HCT116 (cell line): ENCODE data around the gene LTBP1. TPM values are rescaled to one million over a fixed set of nuclear protein-coding genes. Genes with fewer than 3 reads are reported as not detected.

Source experiments
- ATAC-seq: fragments of 200-7000 bp; cut with Tn5 transposase; 2 replicates; pipeline ENCODE4 v1.9.1; 2020; ENCODE audit warnings: mild to moderate bottlenecking, moderate library complexity
- BruUV-seq: library from RNA; stranded (reverse); fragments of 400-500 nt; replicated peaks from 2 replicates; lab custom pipeline; 2021; lab: Mats Ljungman, UMichigan
- CTCF ChIA-PET: fragments of 300-600 bp; sonication (Branson Sonifier 250); formaldehyde crosslinking; loops from one replicate; lab custom pipeline; 2021; ENCODE audit warnings: antibody characterized with exemption; lab: Charles Lee
- POLR2A ChIA-PET: fragments of 300-600, 350-600 bp; sonication (Branson Sonifier 250); formaldehyde crosslinking; loops from one replicate; lab custom pipeline; 2021; ENCODE audit warnings: antibody characterized with exemption; lab: Charles Lee
- RAD21 ChIA-PET, 2 experiments: fragments of 300-600 bp; sonication (Branson Sonifier 250); formaldehyde crosslinking; loops; one replicate each; lab custom pipeline; 2023; ENCODE audit warnings: low total read pairs in 2 of 2; ENCODE audit not compliant: uncharacterized antibody in 2 of 2, unreplicated experiment in 2 of 2, low non-redundant PET in 1 of 2; lab: Charles Lee
- DNase-seq: peaks from one replicate; pipeline ENCODE4 v3.0.0-alpha.2; 2010; ENCODE audit warnings: low read depth, low spot score
- H2AFZ ChIP-seq: fragments of 200-600 bp; shearing (Covaris generic), sonication (generic); 2 replicates; pipeline ENCODE4 v1.6.1; 2017; ENCODE audit warnings: low read depth, mixed run types, mixed read lengths, antibody characterized with exemption, low read length; ENCODE audit not compliant: poor library complexity, severe bottlenecking
- H3K27ac ChIP-seq: 2 replicates; pipeline ENCODE4 v1.5.1; 2012; ENCODE audit warnings: low read depth, low read length
- H3K27me3 ChIP-seq: fragments of 200-600 bp; sonication (generic); 2 replicates; pipeline ENCODE4 v1.6.1; 2016; ENCODE audit warnings: mixed run types, low read length, mixed read lengths; ENCODE audit not compliant: insufficient read depth
- H3K36me3 ChIP-seq, 2 experiments: fragments of 200-500 bp in 1 of 2; fragments of 200-600 bp in 1 of 2; sonication (Bioruptor generic) in 1 of 2; sonication (generic) in 1 of 2; 2 replicates each; pipeline versions ENCODE4 v1.5.1 to v1.6.1; 2014 to 2016; ENCODE audit warnings: low read length in 2 of 2, inconsistent platforms in 1 of 2, mixed read lengths in 1 of 2, mixed run types in 1 of 2; ENCODE audit not compliant: insufficient read depth in 2 of 2, control insufficient read depth in 1 of 2
- H3K4me1 ChIP-seq, 2 experiments: fragments of 200-600 bp in 1 of 2; sonication (generic) in 1 of 2; 2 replicates each; pipeline versions ENCODE4 v1.5.1 to v1.6.1; 2012 to 2017; ENCODE audit warnings: low read length in 2 of 2, inconsistent platforms in 1 of 2, mild to moderate bottlenecking in 1 of 2, mixed read lengths in 1 of 2, mixed run types in 1 of 2, moderate library complexity in 1 of 2; ENCODE audit not compliant: insufficient read depth in 2 of 2, control insufficient read depth in 1 of 2
- H3K4me2 ChIP-seq: fragments of 200-600 bp; sonication (generic); 2 replicates; pipeline ENCODE4 v1.6.1; 2017; ENCODE audit warnings: mixed run types, low read length, mixed read lengths
- H3K4me3 ChIP-seq, 2 experiments: fragments of 200-600 bp in 1 of 2; sonication (generic) in 1 of 2; replicated peaks in 1 of 2; 2 replicates each; pipeline ENCODE4 v1.5.1; 2011 to 2016; ENCODE audit warnings: low read length in 2 of 2, control low read depth in 1 of 2, low read depth in 1 of 2, mild to moderate bottlenecking in 1 of 2, mixed read lengths in 1 of 2, mixed run types in 1 of 2
- H3K79me2 ChIP-seq: fragments of 200-600 bp; sonication (generic); 2 replicates; pipeline ENCODE4 v1.6.1; 2017; ENCODE audit warnings: mild to moderate bottlenecking, mixed run types, low read length, moderate library complexity, mixed read lengths; ENCODE audit not compliant: insufficient read depth
- H3K9ac ChIP-seq: fragments of 200-600 bp; sonication (generic); 2 replicates; pipeline ENCODE4 v1.6.1; 2016; ENCODE audit warnings: low read length, mixed read lengths
- H3K9me2 ChIP-seq: fragments of 200-600 bp; sonication (generic), shearing (Covaris generic); 2 replicates; pipeline ENCODE4 v1.6.1; 2017; ENCODE audit warnings: mixed run types, mild to moderate bottlenecking, moderate library complexity; ENCODE audit not compliant: insufficient read depth
- H3K9me3 ChIP-seq, 2 experiments: fragments of 200-500 bp in 1 of 2; fragments of 200-600 bp in 1 of 2; sonication (Bioruptor generic) in 1 of 2; sonication (generic) in 1 of 2; 2 replicates each; pipeline ENCODE4 v1.6.1; 2014 to 2017; ENCODE audit warnings: low read length in 2 of 2, mixed read lengths in 2 of 2, inconsistent platforms in 1 of 2, low read depth in 1 of 2, mild to moderate bottlenecking in 1 of 2, mixed run types in 1 of 2, moderate library complexity in 1 of 2; ENCODE audit not compliant: control insufficient read depth in 1 of 2, insufficient read depth in 1 of 2
- H4K20me1 ChIP-seq: fragments of 200-600 bp; sonication (generic), shearing (Covaris generic); 2 replicates; pipeline ENCODE4 v1.6.1; 2017; ENCODE audit warnings: mixed run types, mild to moderate bottlenecking, moderate library complexity; ENCODE audit not compliant: insufficient read depth
- CBX3 ChIP-seq: IDR thresholded peaks from 2 replicates; pipeline ENCODE4 v1.6.1; 2012; ENCODE audit warnings: low read depth
- CTCF ChIP-seq, 3 experiments: fragments of 200-600 bp in 1 of 3; sonication (generic) in 1 of 3; IDR thresholded peaks in 2 of 3; conservative IDR thresholded peaks in 1 of 3; 2 replicates each; pipeline ENCODE4 v1.5.1; 2012 to 2017; ENCODE audit warnings: low read depth in 2 of 3, low read length in 2 of 3, antibody characterized with exemption in 1 of 3, borderline replicate concordance in 1 of 3, control low read depth in 1 of 3, mild to moderate bottlenecking in 1 of 3, mixed read lengths in 1 of 3, mixed run types in 1 of 3, moderate library complexity in 1 of 3; ENCODE audit not compliant: insufficient read depth in 1 of 3
- EZH2 ChIP-seq: fragments of 200-600 bp; sonication (generic); IDR thresholded peaks from 2 replicates; pipeline ENCODE4 v1.6.1; 2017; ENCODE audit warnings: antibody characterized with exemption, mixed run types
- FOSL1 ChIP-seq: IDR thresholded peaks from 2 replicates; pipeline ENCODE4 v1.6.1; 2012; ENCODE audit warnings: low read depth
- JUND ChIP-seq: IDR thresholded peaks from 2 replicates; pipeline ENCODE4 v1.6.1; 2012
- POLR2A ChIP-seq: IDR thresholded peaks from 2 replicates; pipeline ENCODE4 v1.7.0; 2011; ENCODE audit warnings: borderline replicate concordance; ENCODE audit not compliant: insufficient read depth, insufficient read length; ENCODE audit errors: extremely low read depth
- POLR2AphosphoS5 ChIP-seq: IDR thresholded peaks from 2 replicates; pipeline ENCODE4 v1.6.1; 2011; ENCODE audit warnings: mild to moderate bottlenecking, low read depth, low read length, moderate library complexity
- REST ChIP-seq: IDR thresholded peaks from 2 replicates; pipeline ENCODE4 v1.6.1; 2012; ENCODE audit warnings: low read depth
- SIN3A ChIP-seq: IDR thresholded peaks from 2 replicates; pipeline ENCODE4 v1.6.1; 2012; ENCODE audit warnings: low read depth
- TCF7L2 ChIP-seq: IDR thresholded peaks from 2 replicates; pipeline ENCODE4 v1.7.0; 2011; ENCODE audit warnings: borderline replicate concordance, inconsistent platforms; ENCODE audit not compliant: insufficient read depth, insufficient read length; ENCODE audit errors: extremely low read depth
- YY1 ChIP-seq: IDR thresholded peaks from 2 replicates; pipeline ENCODE4 v1.6.1; 2011; ENCODE audit warnings: low read length, low read depth, moderate library complexity, mild to moderate bottlenecking; ENCODE audit not compliant: insufficient replicate concordance; ENCODE audit errors: extremely low read depth
- intact Hi-C: fragments of 100-400 bp; cut with micrococcal nuclease; formaldehyde crosslinking; loops from 2 replicates; pipeline ENCODE4 v1.10.0; 2022
- total RNA-seq: library from RNA; stranded (reverse); gene quantifications from one replicate; pipeline ENCODE4 v1.2.1, GENCODE V29; 2021; ENCODE audit not compliant: unreplicated experiment
- TF ChIP-seq, protein P1 (sequence below): IDR thresholded peaks from 2 replicates; pipeline ENCODE4 v1.6.1; 2012

LTBP1 gene
- total RNA-seq, 1 experiment from 2014 or later, result 5.1 TPM

- H3K36me3 ChIP-seq, result no peaks in the 10 kb centered on the region
- no peak for ATAC-seq
- no peak overlapping the region for H2AFZ ChIP-seq
- no peak overlapping the region for H3K4me2 ChIP-seq
- no TSS peak for BruUV-seq
- no peak for DNase-seq
- CTCF ChIA-PET, result no interaction called here
- no peak overlapping the region for H3K4me3 ChIP-seq
- intact Hi-C loops, result no loop called here
- TF ChIP-seq FOSL1, result no peak
- no peak for TF ChIP-seq SIN3A
- TF ChIP-seq EZH2, result no peak
- no peak for TF ChIP-seq TCF7L2
- no peak for TF ChIP-seq POLR2A
- TF ChIP-seq JUND, result no peak
- TF ChIP-seq YY1, result no peak
- no peak for TF ChIP-seq CBX3
- TF ChIP-seq, protein P1, sequence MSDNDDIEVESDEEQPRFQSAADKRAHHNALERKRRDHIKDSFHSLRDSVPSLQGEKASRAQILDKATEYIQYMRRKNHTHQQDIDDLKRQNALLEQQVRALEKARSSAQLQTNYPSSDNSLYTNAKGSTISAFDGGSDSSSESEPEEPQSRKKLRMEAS, result no peak
- TF ChIP-seq POLR2AphosphoS5, result no peak
- TF ChIP-seq, all 23 proteins: peak for 0
- Histone ChIP-seq H3K9me2 (no peaks in the 10 kb centered on the region), H3K9ac (no peak overlapping the region), H3K79me2 (no peaks in the 10 kb centered on the region), H3K4me1 (no peaks in the 10 kb centered on the region), H4K20me1 (no peaks in the 10 kb centered on the region), H3K9me3 (no peaks in the 10 kb centered on the region), H3K27ac (no peak overlapping the region), H3K27me3 (no peaks in the 10 kb centered on the region)
- RAD21 ChIA-PET, result no interaction called here
- POLR2A ChIA-PET, result no interaction called here
Observed at GRCh38 chr2:33223856-33224255, 277.1 kb downstream of the LTBP1 start.

- Histone ChIP-seq H3K9me2 (no peaks in the 10 kb centered on the region), H3K27ac (no peak overlapping the region), H2AFZ (no peak overlapping the region), H3K4me2 (no peak overlapping the region), H3K4me3 (no peak overlapping the region), H3K27me3 (no peaks in the 10 kb centered on the region), H3K9me3 (no peaks in the 10 kb centered on the region), H3K9ac (no peak overlapping the region), H3K79me2 (no peaks in the 10 kb centered on the region), H4K20me1 (no peaks in the 10 kb centered on the region), H3K36me3 (no peaks in the 10 kb centered on the region), H3K4me1 (no peaks in the 10 kb centered on the region)
- DNase-seq, result no peak
- ChIA-PET CTCF (no interaction called here), POLR2A (no interaction called here), RAD21 (no interaction called here)
- intact Hi-C loops, result no loop called here
- no peak for ATAC-seq
- no peak for TF ChIP-seq REST
- no peak for TF ChIP-seq EZH2
- TF ChIP-seq CTCF (IDR thresholded peaks at IDR 0.05 in 2 of 3, conservative IDR thresholded peaks at IDR 0.05 in 1 of 3; ENCODE audit: borderline replicate concordance in 1 of 3, insufficient read depth in 1 of 3, low read depth in 2 of 3, low read length in 2 of 3), result no peak
- TF ChIP-seq, all 23 proteins: peak for 0
- no TSS peak for BruUV-seq
Observed at GRCh38 chr2:33225350-33225749, 278.6 kb downstream of the LTBP1 start.
